Stimulated activated CD4-positive, alpha-beta T cell treated with anti-CD3 and anti-CD28 coated beads, Interleukin-4, amount 100 ng/mL, for 1 hour (primary cell): Measurements from ENCODE around the gene URI1.

ENCODE experiments used
- DNase-seq: peaks from one replicate; pipeline ENCODE4 v3.0.0-alpha.2; 2020

URI1 gene

GRCh38 chr19:30060531-30061222 is 118.6 kb downstream of the URI1 start:
- DNase-seq = no peak

- no peak for DNase-seq
Measured at GRCh38 chr19:30061223-30062064, 119.4 kb downstream of the URI1 start.

GRCh38 chr19:30062065-30062906 is 120.2 kb downstream of the URI1 start:
- DNase-seq = no peak

GRCh38 chr19:30062907-30063649 is 121.0 kb downstream of the URI1 start:
- DNase-seq = no peak

GRCh38 chr19:30063650-30064347 is 121.8 kb downstream of the URI1 start:
- no peak for DNase-seq

GRCh38 chr19:30064348-30064699 is 122.3 kb downstream of the URI1 start:
- DNase-seq = no peak

GRCh38 chr19:30064771-30065494 is 122.9 kb downstream of the URI1 start:
- DNase-seq = no peak

- no peak for DNase-seq
Measured at GRCh38 chr19:30065680-30066606, 123.9 kb downstream of the URI1 start.
